HL-60 (cell line): Measurements from ENCODE around the gene NCAPH2.

Experiments
- DNase-seq, 2 experiments: peaks; one replicate each; pipeline ENCODE4 v3.0.0-alpha.2; 2010 to 2020; ENCODE audit warnings: low read depth in 1 of 2, low spot score in 1 of 2
- H3K27ac ChIP-seq: fragments of 250-450 bp; sonication (Bioruptor Pico); replicated peaks from 2 replicates; pipeline ENCODE4 v1.5.1; 2020; ENCODE audit warnings: mild to moderate bottlenecking, moderate library complexity
- H3K27me3 ChIP-seq: fragments of 250-450 bp; sonication (Bioruptor Pico); 2 replicates; pipeline ENCODE4 v1.5.1; 2021; ENCODE audit warnings: mild to moderate bottlenecking, moderate library complexity; ENCODE audit not compliant: insufficient read depth, poor library complexity, severe bottlenecking
- H3K4me3 ChIP-seq: replicated peaks from 2 replicates; pipeline ENCODE4 v1.5.1; 2011; ENCODE audit warnings: mild to moderate bottlenecking, control low read depth, low read length; ENCODE audit not compliant: insufficient read depth
- GABPA ChIP-seq: IDR thresholded peaks from 2 replicates; pipeline ENCODE4 v1.6.1; 2012; ENCODE audit warnings: low read depth
- POLR2AphosphoS5 ChIP-seq: IDR thresholded peaks from 2 replicates; pipeline ENCODE4 v1.6.1; 2012; ENCODE audit warnings: low read depth
- REST ChIP-seq: IDR thresholded peaks from 2 replicates; pipeline ENCODE4 v1.6.1; 2012; ENCODE audit warnings: low read depth; ENCODE audit not compliant: insufficient replicate concordance
- SPI1 ChIP-seq: IDR thresholded peaks from 2 replicates; pipeline ENCODE4 v1.6.1; 2012; ENCODE audit warnings: low read depth, mild to moderate bottlenecking, borderline replicate concordance
- TF ChIP-seq, protein P1 (sequence below): IDR thresholded peaks from one replicate; pipeline ENCODE4 v1.5.1; 2011; ENCODE audit warnings: low read length, control low read depth, inconsistent platforms; ENCODE audit not compliant: insufficient read depth

NCAPH2 gene

GRCh38 chr22:50550395-50550794, 42.4 kb downstream of the NCAPH2 start:
- H3K27me3 ChIP-seq, result no peaks in the 10 kb centered on the region
- DNase-seq, result no peak
- H3K4me3 ChIP-seq, result no peak overlapping the region
- H3K27ac ChIP-seq, result no peak overlapping the region
- no peak for TF ChIP-seq GABPA
- no peak for TF ChIP-seq POLR2AphosphoS5
- no peak for TF ChIP-seq SPI1
- TF ChIP-seq, protein P1, sequence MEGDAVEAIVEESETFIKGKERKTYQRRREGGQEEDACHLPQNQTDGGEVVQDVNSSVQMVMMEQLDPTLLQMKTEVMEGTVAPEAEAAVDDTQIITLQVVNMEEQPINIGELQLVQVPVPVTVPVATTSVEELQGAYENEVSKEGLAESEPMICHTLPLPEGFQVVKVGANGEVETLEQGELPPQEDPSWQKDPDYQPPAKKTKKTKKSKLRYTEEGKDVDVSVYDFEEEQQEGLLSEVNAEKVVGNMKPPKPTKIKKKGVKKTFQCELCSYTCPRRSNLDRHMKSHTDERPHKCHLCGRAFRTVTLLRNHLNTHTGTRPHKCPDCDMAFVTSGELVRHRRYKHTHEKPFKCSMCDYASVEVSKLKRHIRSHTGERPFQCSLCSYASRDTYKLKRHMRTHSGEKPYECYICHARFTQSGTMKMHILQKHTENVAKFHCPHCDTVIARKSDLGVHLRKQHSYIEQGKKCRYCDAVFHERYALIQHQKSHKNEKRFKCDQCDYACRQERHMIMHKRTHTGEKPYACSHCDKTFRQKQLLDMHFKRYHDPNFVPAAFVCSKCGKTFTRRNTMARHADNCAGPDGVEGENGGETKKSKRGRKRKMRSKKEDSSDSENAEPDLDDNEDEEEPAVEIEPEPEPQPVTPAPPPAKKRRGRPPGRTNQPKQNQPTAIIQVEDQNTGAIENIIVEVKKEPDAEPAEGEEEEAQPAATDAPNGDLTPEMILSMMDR, result no peak
- TF ChIP-seq REST, result no peak

- H3K4me3 ChIP-seq, result no peak overlapping the region
- TF ChIP-seq, protein P1, result no peak
- no peak for TF ChIP-seq REST
- TF ChIP-seq SPI1, result no peak
- no peak for TF ChIP-seq POLR2AphosphoS5
- TF ChIP-seq GABPA, result no peak
- no peaks in the 10 kb centered on the region for H3K27me3 ChIP-seq
- no peak for DNase-seq
- no peak overlapping the region for H3K27ac ChIP-seq
These were observed 43.2 kb downstream of the NCAPH2 start for GRCh38 chr22:50551160-50551752.

GRCh38 chr22:50553310-50553709, 45.3 kb downstream of the NCAPH2 start:
- Histone ChIP-seq H3K27me3 (no peaks in the 10 kb centered on the region), H3K4me3 (no peak overlapping the region), H3K27ac (no peak overlapping the region)
- DNase-seq, result no peak
- TF ChIP-seq POLR2AphosphoS5 (no peak), SPI1 (no peak), REST (no peak), GABPA (no peak)
- TF ChIP-seq, protein P1, result no peak
